Hepatocyte (in vitro differentiated cells): ENCODE results near the gene IFNL4. TPM values are rescaled to one million over a fixed set of nuclear protein-coding genes. Genes with fewer than 3 reads are reported as not detected.
A peak's percentile ranks its signal among the peaks of the same experiment; 100 is the strongest.

Experiments
- DNase-seq: peaks from one replicate; pipeline ENCODE4 v3.0.0-alpha.2; 2016; ENCODE audit warnings: low spot score
- H2AFZ ChIP-seq: fragments of 200-600 bp; sonication (generic); 2 replicates; pipeline ENCODE4 v1.6.0; 2016; ENCODE audit warnings: antibody characterized with exemption, mild to moderate bottlenecking
- H3K27ac ChIP-seq: fragments of 200-600 bp; sonication (generic); 2 replicates; pipeline ENCODE4 v1.5.1; 2016; ENCODE audit warnings: mild to moderate bottlenecking
- H3K27me3 ChIP-seq: fragments of 200-600 bp; sonication (generic); 2 replicates; pipeline ENCODE4 v1.6.1; 2016
- H3K36me3 ChIP-seq: fragments of 200-600 bp; sonication (generic); replicated peaks from 2 replicates; pipeline ENCODE4 v1.5.1; 2016; ENCODE audit warnings: low read depth; ENCODE audit not compliant: insufficient read depth
- H3K4me1 ChIP-seq: fragments of 200-600 bp; sonication (generic); 2 replicates; pipeline ENCODE4 v1.5.1; 2016; ENCODE audit warnings: mild to moderate bottlenecking, moderate library complexity; ENCODE audit not compliant: insufficient read depth
- H3K4me2 ChIP-seq: fragments of 200-600 bp; sonication (generic); 2 replicates; pipeline ENCODE4 v1.6.0; 2016
- H3K4me3 ChIP-seq: fragments of 200-600 bp; sonication (generic); 2 replicates; pipeline ENCODE4 v1.5.1; 2016; ENCODE audit warnings: mild to moderate bottlenecking
- H3K79me2 ChIP-seq: fragments of 200-600 bp; sonication (generic); 2 replicates; pipeline ENCODE4 v1.6.0; 2017; ENCODE audit warnings: mild to moderate bottlenecking
- H3K9me2 ChIP-seq: fragments of 200-600 bp; sonication (generic); replicated peaks from 2 replicates; pipeline ENCODE4 v1.6.0; 2017; ENCODE audit warnings: mild to moderate bottlenecking; ENCODE audit not compliant: insufficient read depth
- H3K9me3 ChIP-seq: fragments of 200-600 bp; sonication (generic); 2 replicates; pipeline ENCODE4 v1.5.1; 2016; ENCODE audit warnings: low read depth, mild to moderate bottlenecking
- H4K20me1 ChIP-seq: fragments of 200-600 bp; sonication (generic); 2 replicates; pipeline ENCODE4 v1.6.0; 2016; ENCODE audit warnings: mild to moderate bottlenecking; ENCODE audit not compliant: insufficient read depth, poor library complexity, severe bottlenecking
- CTCF ChIP-seq: fragments of 200-600 bp; sonication (generic); IDR thresholded peaks from 2 replicates; pipeline ENCODE4 v1.5.1; 2016; ENCODE audit warnings: antibody characterized with exemption, mild to moderate bottlenecking; ENCODE audit not compliant: poor library complexity
- EZH2 ChIP-seq: fragments of 200-600 bp; sonication (generic); IDR thresholded peaks from 2 replicates; pipeline ENCODE4 v1.6.1; 2016; ENCODE audit warnings: antibody characterized with exemption, mild to moderate bottlenecking, borderline replicate concordance
- EZH2phosphoT487 ChIP-seq: fragments of 200-600 bp; sonication (generic); IDR thresholded peaks from one replicate; pipeline ENCODE4 v1.6.1; 2018; ENCODE audit warnings: antibody characterized with exemption, mild to moderate bottlenecking, low read depth, moderate library complexity; ENCODE audit not compliant: unreplicated experiment, severe bottlenecking
- WGBS: methylation state at CpG from one replicate; pipeline ENCODE4 v1.1.6; 2016; ENCODE audit warnings: low lambda C conversion rate; ENCODE audit errors: missing lambda C conversion rate; 5-methylcytosine and 5-hydroxymethylcytosine counted together
- polyA plus RNA-seq: library from polyadenylated mRNA; unstranded; fragments of >200 nt; fragmentation: Nextera tagmentation; extraction: Ambion mirVana; gene quantifications from 2 replicates; pipeline ENCODE4 v1.2.1, GENCODE V29; 2016
- total RNA-seq: library from RNA; depleted of rRNA; stranded (reverse); fragments of >200 nt; gene quantifications from 2 replicates; pipeline ENCODE4 v1.2.3, GENCODE V29; 2014

IFNL4 gene
- total and polyA plus RNA-seq, 2 experiments from 2014 or later: not detected

- no peaks in the 10 kb centered on the region for H3K36me3 ChIP-seq
Measured at GRCh38 chr19:39237200-39238184, 11.2 kb downstream of the IFNL4 start.

GRCh38 chr19:39236527-39236926 lies 12.1 kb downstream of the IFNL4 start:
- no peaks in the 10 kb centered on the region for H4K20me1 ChIP-seq
- TF ChIP-seq EZH2: no peak
- TF ChIP-seq CTCF: no peak
- no peak for TF ChIP-seq EZH2phosphoT487
- H3K4me2 ChIP-seq: no peak overlapping the region
- 86% methylated on average over 10 of the region's 12 CpGs for WGBS
- H3K9me2 ChIP-seq: no peaks in the 10 kb centered on the region
- no peaks in the 10 kb centered on the region for H3K9me3 ChIP-seq
- H3K4me1 ChIP-seq: peaks cover 7% of the 10 kb centered on the region
- H3K36me3 ChIP-seq: no peaks in the 10 kb centered on the region
- H3K27me3 ChIP-seq: no peaks in the 10 kb centered on the region
- no peak overlapping the region for H3K4me3 ChIP-seq
- H3K27ac ChIP-seq: no peak overlapping the region
- H2AFZ ChIP-seq: no peak overlapping the region
- DNase-seq: no peak
- no peaks in the 10 kb centered on the region for H3K79me2 ChIP-seq

More at GRCh38 chr19:39237200-39238184, 11.2 kb downstream of the IFNL4 start:
- H3K4me2 ChIP-seq: peak overlapping the region; percentile 49
- no peak overlapping the region for H3K27ac ChIP-seq
- TF ChIP-seq EZH2phosphoT487: no peak
- TF ChIP-seq CTCF: no peak
- TF ChIP-seq EZH2: no peak
- no peaks in the 10 kb centered on the region for H4K20me1 ChIP-seq
- H3K4me3 ChIP-seq: no peak overlapping the region
- DNase-seq: peak; percentile 85
- H3K79me2 ChIP-seq: no peaks in the 10 kb centered on the region
- no peaks in the 10 kb centered on the region for H3K27me3 ChIP-seq
- 51% methylated on average over 19 of the region's 22 CpGs for WGBS
- H3K4me1 ChIP-seq: peaks cover 7% of the 10 kb centered on the region
- H3K9me2 ChIP-seq: no peaks in the 10 kb centered on the region
- H3K9me3 ChIP-seq: no peaks in the 10 kb centered on the region
- no peak overlapping the region for H2AFZ ChIP-seq

GRCh38 chr19:39232708-39233107 lies 15.9 kb downstream of the IFNL4 start:
- DNase-seq: no peak
- H4K20me1 ChIP-seq: no peaks in the 10 kb centered on the region
- TF ChIP-seq EZH2phosphoT487 (no peak), EZH2 (no peak), CTCF (no peak)
- no peak overlapping the region for H3K27ac ChIP-seq
- H3K4me1 ChIP-seq: peaks cover 3% of the 10 kb centered on the region
- H3K4me2 ChIP-seq: no peak overlapping the region
- H2AFZ ChIP-seq: no peak overlapping the region
- H3K9me3 ChIP-seq: no peaks in the 10 kb centered on the region
- H3K9me2 ChIP-seq: no peaks in the 10 kb centered on the region
- no peak overlapping the region for H3K4me3 ChIP-seq
- WGBS: 87% methylated on average over 5 of the region's 5 CpGs
- no peaks in the 10 kb centered on the region for H3K79me2 ChIP-seq
- H3K27me3 ChIP-seq: peaks cover 4% of the 10 kb centered on the region
- no peaks in the 10 kb centered on the region for H3K36me3 ChIP-seq
